Stimulated activated CD8-positive, alpha-beta memory T cell treated with anti-CD3 and anti-CD28 coated beads, Interleukin-4, amount 100 ng/mL, for 4 hours (primary cell): ENCODE results near the gene C11orf24.
"Not testable (repeated sequence)": the region's sequence is repeated elsewhere in the genome, so short reads cannot be mapped to it uniquely, and the experiment has no call there.

Experiments used
- DNase-seq, 2 donors: peaks; one replicate each; pipeline ENCODE4 v3.0.0-alpha.2; 2020; ENCODE audit warnings: low read depth in 2 of 2, low spot score in 1 of 2

Gene C11orf24

GRCh38 chr11:68256331-68256741 is 15.4 kb downstream of the C11orf24 start:
- no peak for DNase-seq

GRCh38 chr11:68255526-68255925 is 16.2 kb downstream of the C11orf24 start:
- no peak for DNase-seq

GRCh38 chr11:68254421-68254820 is 17.4 kb downstream of the C11orf24 start:
- no peak for DNase-seq

GRCh38 chr11:68251765-68252164 is 20.0 kb downstream of the C11orf24 start:
- no peak for DNase-seq

- DNase-seq = not testable (repeated sequence)
These were observed 26.9 kb downstream of the C11orf24 start for GRCh38 chr11:68244912-68245311.

- not testable (repeated sequence) for DNase-seq
These were observed 27.9 kb downstream of the C11orf24 start for GRCh38 chr11:68243847-68244246.

GRCh38 chr11:68242616-68243015 is 29.2 kb downstream of the C11orf24 start:
- DNase-seq = no peak

GRCh38 chr11:68231621-68232020 is 40.2 kb downstream of the C11orf24 start:
- DNase-seq = no peak

GRCh38 chr11:68229601-68230000 is 42.2 kb downstream of the C11orf24 start:
- DNase-seq = no peak

GRCh38 chr11:68226421-68226820 is 45.4 kb downstream of the C11orf24 start:
- no peak for DNase-seq

- DNase-seq = no peak
These were observed 47.2 kb downstream of the C11orf24 start for GRCh38 chr11:68224606-68225005.

- no peak for DNase-seq
These were observed 48.5 kb downstream of the C11orf24 start for GRCh38 chr11:68223275-68223674.

GRCh38 chr11:68221406-68221805 is 50.4 kb downstream of the C11orf24 start:
- DNase-seq = no peak

GRCh38 chr11:68216171-68216938 is 55.4 kb downstream of the C11orf24 start:
- no peak for DNase-seq

GRCh38 chr11:68215524-68216170 is 56.1 kb downstream of the C11orf24 start:
- no peak for DNase-seq

- peak in 1 of 2 donors; percentile 18 for DNase-seq
These were observed 56.7 kb downstream of the C11orf24 start for GRCh38 chr11:68215087-68215445.

- DNase-seq = no peak
These were observed 57.3 kb downstream of the C11orf24 start for GRCh38 chr11:68214173-68215086.

GRCh38 chr11:68213555-68214172 is 58.1 kb downstream of the C11orf24 start:
- peak; percentile 52 to 68 for DNase-seq

GRCh38 chr11:68213135-68213515 is 58.6 kb downstream of the C11orf24 start, which contains the start of gene KMT5B:
Gene KMT5B, minus strand, starts transcription at chr11:68213296. Its CDS starts 23,220 bp downstream, at chr11:68190076.
- DNase-seq = no peak

- DNase-seq = peak in 1 of 2 donors; percentile 32
These were observed 59.2 kb downstream of the C11orf24 start for GRCh38 chr11:68212421-68213134.
